Colonic mucosa (tissue), 4 donors: ENCODE results near the gene FTO. TPM values are rescaled to one million over a fixed set of nuclear protein-coding genes. Genes with fewer than 3 reads are reported as not detected.

ENCODE experiments used
- DNase-seq: peaks from one replicate; pipeline ENCODE4 v3.0.0-alpha.2; 2020
- H3K27ac ChIP-seq: fragments of 200-600 bp; one replicate; pipeline ENCODE4 v1.8.0; 2021
- H3K27me3 ChIP-seq: fragments of 200-600 bp; one replicate; pipeline ENCODE4 v1.8.0; 2021
- H3K36me3 ChIP-seq: fragments of 200-600 bp; one replicate; pipeline ENCODE4 v1.8.0; 2021
- H3K4me1 ChIP-seq: fragments of 200-600 bp; one replicate; pipeline ENCODE4 v1.8.0; 2021; ENCODE audit warnings: mild to moderate bottlenecking
- H3K4me3 ChIP-seq: fragments of 200-600 bp; one replicate; pipeline ENCODE4 v1.8.0; 2021
- H3K9ac ChIP-seq, 2 donors: one replicate each; pipeline ENCODE4 v1.7.0; 2013; ENCODE audit warnings: control low read depth in 2 of 2, low read depth in 2 of 2, low read length in 2 of 2
- H3K9me3 ChIP-seq: fragments of 200-600 bp; one replicate; pipeline ENCODE4 v1.8.0; 2021
- CTCF ChIP-seq: fragments of 200-600 bp; IDR thresholded peaks from one replicate; pipeline ENCODE4 v1.8.0; 2022; ENCODE audit warnings: antibody characterized with exemption, mild to moderate bottlenecking
- intact Hi-C: fragments of 100-400 bp; cut with DNase I; formaldehyde crosslinking; loops from one replicate; pipeline ENCODE4 v1.14.1; 2022
- total RNA-seq, 2 donors: library from RNA; stranded (reverse); fragmentation: NEBNext Ultra II Directional in 1 of 2; extraction: Animal tissue kit (Norgen Biotek cat#: 25700) in 1 of 2; gene quantifications; one replicate each; pipeline ENCODE4 v1.2.1, GENCODE V29; 2021
- donor health status: healthy.
- donor health status: DM: no; HTN: no; CAD: no.
- donor health status: DM: no; HTN: no; CAD: no.

Gene FTO
- total RNA-seq, 2 donors from 2014 or later: 38.3 to 39.2 TPM

DNA sequence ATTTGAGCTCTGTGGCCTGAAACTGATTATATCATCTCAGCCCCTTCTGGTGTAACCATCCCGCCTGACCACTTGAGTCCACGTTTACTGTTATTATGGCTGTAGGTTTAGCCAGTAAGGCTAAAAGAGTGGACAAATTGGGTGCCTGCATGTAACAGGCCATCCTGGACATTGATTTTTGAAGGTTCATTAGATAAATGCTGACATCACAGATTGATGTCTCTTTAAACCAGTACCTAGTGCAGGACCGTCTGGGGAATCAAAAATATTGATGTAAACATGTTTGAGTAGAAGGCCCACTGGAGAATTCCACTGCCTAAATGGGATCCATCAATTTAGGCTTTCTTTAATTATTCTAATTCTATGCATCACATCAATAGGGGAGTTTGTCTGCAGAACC is 367.6 kb downstream of the FTO start:
- Histone ChIP-seq H3K9me3 (no peaks in the 10 kb centered on the region), H3K27me3 (no peaks in the 10 kb centered on the region), H3K4me1 (no peaks in the 10 kb centered on the region), H3K27ac (no peak overlapping the region), H3K36me3 (no peaks in the 10 kb centered on the region), H3K4me3 (no peak overlapping the region), H3K9ac (no peak overlapping the region)
- DNase-seq: no peak
- no peak for TF ChIP-seq CTCF
- intact Hi-C loops: no loop called here

DNA sequence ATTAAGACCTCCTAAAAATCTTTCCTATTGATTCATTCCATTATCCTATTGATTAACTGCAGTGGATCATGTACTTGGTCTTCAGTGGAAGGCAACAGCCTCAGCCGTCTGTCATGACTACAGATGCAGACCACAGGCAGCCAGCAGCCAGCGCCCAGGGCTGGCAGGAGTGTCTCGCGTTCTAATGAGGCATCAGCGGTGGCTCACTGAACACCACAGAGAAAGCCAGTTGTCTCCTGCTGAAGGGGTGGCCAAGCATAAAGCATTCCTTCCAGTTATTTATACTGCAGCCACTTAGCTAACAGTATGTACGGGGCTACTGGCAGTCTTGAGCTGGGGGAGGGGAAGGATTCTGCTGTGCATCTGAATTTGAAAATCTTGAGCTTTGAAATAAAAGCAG is 368.3 kb downstream of the FTO start:
- Histone ChIP-seq H3K4me1 (no peaks in the 10 kb centered on the region), H3K36me3 (no peaks in the 10 kb centered on the region), H3K4me3 (no peak overlapping the region), H3K9ac (no peak overlapping the region), H3K27ac (no peak overlapping the region), H3K27me3 (no peaks in the 10 kb centered on the region), H3K9me3 (no peaks in the 10 kb centered on the region)
- intact Hi-C loops: no loop called here
- no peak for DNase-seq
- TF ChIP-seq CTCF: no peak

GRCh38 chr16:54073356-54073755 is 369.4 kb downstream of the FTO start:
- H3K4me1 ChIP-seq: no peaks in the 10 kb centered on the region
- H3K27ac ChIP-seq: no peak overlapping the region
- no peak overlapping the region for H3K9ac ChIP-seq
- no peaks in the 10 kb centered on the region for H3K9me3 ChIP-seq
- TF ChIP-seq CTCF: no peak
- no peaks in the 10 kb centered on the region for H3K36me3 ChIP-seq
- no peak overlapping the region for H3K4me3 ChIP-seq
- no peaks in the 10 kb centered on the region for H3K27me3 ChIP-seq
- DNase-seq: no peak
- intact Hi-C loops: no loop called here

DNA sequence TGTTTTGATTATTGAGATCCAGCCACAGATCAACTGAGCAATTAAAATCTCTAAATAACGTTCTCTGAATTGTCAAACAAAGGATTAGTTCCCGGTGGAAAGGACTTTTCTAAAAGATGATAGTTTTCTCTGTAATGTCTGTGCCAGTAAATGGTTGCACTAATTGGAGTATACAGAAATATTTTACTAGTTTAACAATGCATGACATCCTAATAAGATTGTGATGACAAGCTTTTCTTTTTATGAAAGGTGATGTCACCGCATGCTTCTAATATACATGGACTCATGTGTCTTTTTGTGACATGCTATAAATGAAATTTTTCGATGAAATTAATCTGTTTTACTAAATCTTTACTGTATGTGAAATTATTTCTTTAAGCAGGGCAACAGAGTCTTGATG is 371.5 kb downstream of the FTO start:
- H3K9ac ChIP-seq: no peak overlapping the region
- no peaks in the 10 kb centered on the region for H3K27me3 ChIP-seq
- H3K4me1 ChIP-seq: no peaks in the 10 kb centered on the region
- no peak for DNase-seq
- no peaks in the 10 kb centered on the region for H3K36me3 ChIP-seq
- H3K27ac ChIP-seq: no peak overlapping the region
- H3K9me3 ChIP-seq: no peaks in the 10 kb centered on the region
- H3K4me3 ChIP-seq: no peak overlapping the region
- TF ChIP-seq CTCF: no peak
- intact Hi-C loops: no loop called here

DNA sequence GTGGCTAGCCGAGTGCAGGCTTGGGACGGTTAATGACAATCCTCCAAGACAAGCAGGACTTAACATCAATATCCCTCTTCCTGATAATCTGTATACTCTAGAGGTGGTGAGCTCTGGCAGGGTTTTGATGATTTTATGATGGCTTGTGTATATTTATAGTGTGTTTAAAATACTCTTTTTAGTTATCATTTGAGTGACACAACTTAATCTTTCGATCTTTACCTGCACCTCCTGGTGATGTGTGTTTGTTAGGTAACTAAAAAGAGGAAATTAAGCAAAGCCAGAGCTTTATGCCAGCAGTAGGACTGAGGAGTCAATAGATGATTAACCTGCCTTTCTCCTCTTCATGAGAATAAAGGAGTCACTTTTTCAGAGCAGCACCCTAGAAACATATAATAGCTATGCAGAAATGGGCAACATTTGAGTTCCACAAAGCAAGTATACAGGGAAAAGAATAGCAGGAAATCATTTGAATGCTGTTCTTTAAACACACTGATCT is 372.1 kb downstream of the FTO start:
- Histone ChIP-seq H3K4me1 (no peaks in the 10 kb centered on the region), H3K36me3 (no peaks in the 10 kb centered on the region), H3K9ac (no peak overlapping the region), H3K9me3 (no peaks in the 10 kb centered on the region), H3K27ac (no peak overlapping the region), H3K27me3 (no peaks in the 10 kb centered on the region), H3K4me3 (no peak overlapping the region)
- no peak for DNase-seq
- intact Hi-C loops: no loop called here
- no peak for TF ChIP-seq CTCF
